Stomach smooth muscle (tissue), 2 donors: Measurements from ENCODE around the gene PPP3CA.
"Not testable (repeated sequence)": the region's sequence is repeated elsewhere in the genome, so short reads cannot be mapped to it uniquely, and the experiment has no call there.

Source experiments
- H3K27ac ChIP-seq: one replicate; pipeline ENCODE4 v1.7.0; 2013; ENCODE audit warnings: mild to moderate bottlenecking, low read length, inconsistent platforms
- H3K27me3 ChIP-seq, 2 donors: one replicate each; pipeline ENCODE4 v1.7.0; 2013; ENCODE audit warnings: low read length in 2 of 2; ENCODE audit not compliant: insufficient read depth in 2 of 2, control insufficient read depth in 1 of 2
- H3K36me3 ChIP-seq, 2 donors: one replicate each; pipeline ENCODE4 v1.7.0; 2013; ENCODE audit warnings: low read length in 2 of 2; ENCODE audit not compliant: control insufficient read depth in 2 of 2, insufficient read depth in 2 of 2
- H3K4me1 ChIP-seq: one replicate; pipeline ENCODE4 v1.7.0; 2013; ENCODE audit warnings: low read length; ENCODE audit not compliant: control insufficient read depth, insufficient read depth
- H3K4me3 ChIP-seq, 2 donors: one replicate each; pipeline ENCODE4 v1.7.0; 2013; ENCODE audit warnings: low read length in 2 of 2
- H3K9ac ChIP-seq, 2 donors: one replicate each; pipeline ENCODE4 v1.7.0; 2013; ENCODE audit warnings: low read length in 2 of 2, mild to moderate bottlenecking in 1 of 2
- H3K9me3 ChIP-seq, 2 donors: one replicate each; pipeline ENCODE4 v1.7.0; 2013; ENCODE audit warnings: low read length in 2 of 2; ENCODE audit not compliant: control insufficient read depth in 2 of 2
- donor health status: healthy.
- donor health status: Pancreatic carcinoma.

The PPP3CA gene

DNA sequence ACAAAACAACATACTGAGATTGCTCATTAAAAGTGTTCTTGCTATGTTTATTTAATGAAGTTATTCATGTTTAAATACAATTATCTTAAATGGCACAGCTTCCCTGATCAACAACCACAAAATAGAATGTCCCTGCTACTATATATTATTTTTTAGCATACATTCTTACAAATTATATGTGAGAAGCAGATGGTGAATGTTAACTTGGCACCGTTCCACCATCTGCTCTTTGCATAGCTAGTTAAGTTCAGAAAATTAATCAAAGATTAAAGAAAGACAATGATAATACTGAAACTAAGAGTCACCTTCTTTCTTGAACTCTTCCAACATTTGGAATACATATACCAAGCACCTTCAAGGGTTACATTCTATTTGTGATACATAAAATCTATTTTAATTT is 94.2 kb downstream of the PPP3CA start:
- Histone ChIP-seq H3K9me3 (no peaks in the 10 kb centered on the region), H3K9ac (no peak overlapping the region), H3K36me3 (no peaks in the 10 kb centered on the region), H3K27me3 (no peaks in the 10 kb centered on the region), H3K27ac (no peak overlapping the region), H3K4me3 (no peak overlapping the region), H3K4me1 (no peaks in the 10 kb centered on the region)

DNA sequence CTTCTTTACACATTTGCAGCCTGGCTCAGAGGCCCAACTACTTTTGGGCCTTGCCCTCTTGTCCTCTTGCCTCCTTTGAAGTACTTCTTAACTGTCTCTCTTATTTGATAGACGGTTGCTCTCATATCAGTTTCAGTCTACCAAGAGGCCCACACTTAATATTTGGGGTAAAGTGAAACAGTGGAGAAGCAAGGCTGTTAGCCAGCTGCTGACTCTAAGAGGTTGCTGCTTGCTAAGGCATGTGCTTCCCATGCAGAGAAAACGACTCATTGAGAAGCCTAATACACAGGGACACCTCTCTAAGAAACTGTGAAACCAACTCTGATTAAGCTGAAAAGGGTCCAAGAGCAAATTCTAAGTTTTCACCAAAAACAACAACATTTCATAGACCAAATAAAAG is 94.6 kb downstream of the PPP3CA start:
- Histone ChIP-seq H3K4me1 (no peaks in the 10 kb centered on the region), H3K9ac (no peak overlapping the region), H3K9me3 (no peaks in the 10 kb centered on the region), H3K36me3 (no peaks in the 10 kb centered on the region), H3K4me3 (no peak overlapping the region), H3K27me3 (no peaks in the 10 kb centered on the region), H3K27ac (no peak overlapping the region)

- H3K36me3 ChIP-seq = no peaks in the 10 kb centered on the region
- H3K4me1 ChIP-seq = no peaks in the 10 kb centered on the region
- no peak overlapping the region for H3K27ac ChIP-seq
- no peaks in the 10 kb centered on the region for H3K9me3 ChIP-seq
- H3K4me3 ChIP-seq = no peak overlapping the region
- no peaks in the 10 kb centered on the region for H3K27me3 ChIP-seq
- no peak overlapping the region for H3K9ac ChIP-seq
Observed at GRCh38 chr4:101251261-101251660, 96.1 kb downstream of the PPP3CA start.

GRCh38 chr4:101244349-101244748 is 103.0 kb downstream of the PPP3CA start:
- Histone ChIP-seq H3K27me3 (no peaks in the 10 kb centered on the region), H3K4me1 (no peaks in the 10 kb centered on the region)

DNA sequence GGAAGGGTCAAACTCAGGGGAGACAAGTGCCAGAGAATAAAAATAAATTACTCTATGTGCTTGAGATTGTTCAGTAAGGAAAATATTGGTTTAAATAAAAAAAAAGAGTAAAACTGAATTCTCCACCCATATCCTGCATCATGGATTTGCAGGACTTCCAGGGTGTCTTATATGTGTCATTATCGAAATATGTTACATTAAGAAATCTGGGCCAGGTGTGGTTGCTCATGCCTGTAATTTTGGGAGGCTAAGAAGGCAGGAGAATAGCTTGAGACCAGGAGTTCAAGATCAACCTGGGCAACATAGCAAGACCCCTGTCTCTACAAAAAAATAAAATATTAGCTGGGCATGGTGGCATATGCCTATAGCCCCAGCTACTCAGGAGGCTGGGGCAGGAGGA is 104.9 kb downstream of the PPP3CA start:
- H3K4me3 ChIP-seq = no peak overlapping the region
- no peaks in the 10 kb centered on the region for H3K36me3 ChIP-seq
- H3K9ac ChIP-seq = no peak overlapping the region
- no peaks in the 10 kb centered on the region for H3K27me3 ChIP-seq
- H3K9me3 ChIP-seq = no peaks in the 10 kb centered on the region
- H3K27ac ChIP-seq = no peak overlapping the region
- no peaks in the 10 kb centered on the region for H3K4me1 ChIP-seq

More at GRCh38 chr4:101244349-101244748, 103.0 kb downstream of the PPP3CA start:
- H3K27ac ChIP-seq = no peak overlapping the region
- H3K9ac ChIP-seq = no peak overlapping the region
- no peaks in the 10 kb centered on the region for H3K36me3 ChIP-seq
- H3K9me3 ChIP-seq = no peaks in the 10 kb centered on the region
- H3K4me3 ChIP-seq = no peak overlapping the region

- H3K9me3 ChIP-seq = no peaks in the 10 kb centered on the region
- H3K4me3 ChIP-seq = no peak overlapping the region
- no peak overlapping the region for H3K27ac ChIP-seq
- no peaks in the 10 kb centered on the region for H3K4me1 ChIP-seq
- H3K36me3 ChIP-seq = no peaks in the 10 kb centered on the region
- H3K27me3 ChIP-seq = no peaks in the 10 kb centered on the region
- no peak overlapping the region for H3K9ac ChIP-seq
Observed at GRCh38 chr4:101240099-101240498, 107.2 kb downstream of the PPP3CA start.

DNA sequence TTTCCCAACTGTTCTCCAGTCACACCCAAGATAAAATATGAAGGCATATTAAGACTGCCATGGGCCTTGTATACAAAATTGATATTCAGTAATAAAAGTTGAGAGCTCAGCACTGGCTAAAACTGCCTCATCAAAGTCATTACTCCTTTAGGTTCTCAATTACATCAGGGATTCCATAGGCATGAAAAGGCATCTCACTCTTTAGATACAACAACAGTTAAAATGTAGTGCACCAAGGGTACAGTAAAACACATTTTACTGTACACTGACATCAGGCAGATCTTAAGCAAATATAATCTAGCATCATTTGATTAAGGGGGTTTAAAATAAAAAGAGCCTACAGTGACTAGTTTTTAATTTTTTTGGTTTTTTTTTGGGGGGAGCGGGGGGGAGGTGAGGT is 107.7 kb downstream of the PPP3CA start:
- H3K4me1 ChIP-seq = no peaks in the 10 kb centered on the region
- H3K4me3 ChIP-seq = no peak overlapping the region
- H3K9me3 ChIP-seq = no peaks in the 10 kb centered on the region
- no peak overlapping the region for H3K27ac ChIP-seq
- H3K36me3 ChIP-seq = no peaks in the 10 kb centered on the region
- H3K9ac ChIP-seq = no peak overlapping the region
- H3K27me3 ChIP-seq = no peaks in the 10 kb centered on the region

- Histone ChIP-seq H3K9ac (no peak overlapping the region), H3K4me3 (no peak overlapping the region), H3K9me3 (no peaks in the 10 kb centered on the region), H3K36me3 (no peaks in the 10 kb centered on the region), H3K4me1 (no peaks in the 10 kb centered on the region), H3K27ac (no peak overlapping the region), H3K27me3 (no peaks in the 10 kb centered on the region)
Observed at GRCh38 chr4:101238706-101239105, 108.6 kb downstream of the PPP3CA start.

GRCh38 chr4:101237773-101238172 is 109.6 kb downstream of the PPP3CA start:
- H3K4me1 ChIP-seq = no peaks in the 10 kb centered on the region
- no peaks in the 10 kb centered on the region for H3K36me3 ChIP-seq
- no peak overlapping the region for H3K4me3 ChIP-seq
- H3K27me3 ChIP-seq = no peaks in the 10 kb centered on the region
- H3K27ac ChIP-seq = no peak overlapping the region
- H3K9ac ChIP-seq = no peak overlapping the region
- no peaks in the 10 kb centered on the region for H3K9me3 ChIP-seq

DNA sequence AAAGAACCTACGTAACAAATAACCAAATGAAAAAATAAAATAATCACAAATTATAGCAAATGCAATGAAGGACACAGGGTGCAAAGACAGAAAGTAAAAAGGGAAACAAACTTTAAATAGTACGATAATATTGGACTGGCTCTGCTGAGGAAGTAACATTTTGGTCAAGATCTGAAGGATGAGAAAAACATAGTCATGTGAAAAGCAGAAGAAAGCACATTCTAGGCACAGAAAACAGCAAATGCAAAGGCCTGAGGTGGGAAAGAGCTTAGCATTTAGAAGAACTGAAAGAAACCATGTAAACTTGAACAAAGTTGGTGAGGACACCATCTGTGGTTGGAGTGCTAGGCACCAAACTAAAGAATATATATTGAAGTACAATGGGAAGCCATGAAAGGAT is 111.2 kb downstream of the PPP3CA start:
- Histone ChIP-seq H3K9ac (no peak overlapping the region), H3K27ac (no peak overlapping the region), H3K36me3 (no peaks in the 10 kb centered on the region), H3K4me3 (no peak overlapping the region), H3K4me1 (no peaks in the 10 kb centered on the region), H3K27me3 (no peaks in the 10 kb centered on the region), H3K9me3 (no peaks in the 10 kb centered on the region)

DNA sequence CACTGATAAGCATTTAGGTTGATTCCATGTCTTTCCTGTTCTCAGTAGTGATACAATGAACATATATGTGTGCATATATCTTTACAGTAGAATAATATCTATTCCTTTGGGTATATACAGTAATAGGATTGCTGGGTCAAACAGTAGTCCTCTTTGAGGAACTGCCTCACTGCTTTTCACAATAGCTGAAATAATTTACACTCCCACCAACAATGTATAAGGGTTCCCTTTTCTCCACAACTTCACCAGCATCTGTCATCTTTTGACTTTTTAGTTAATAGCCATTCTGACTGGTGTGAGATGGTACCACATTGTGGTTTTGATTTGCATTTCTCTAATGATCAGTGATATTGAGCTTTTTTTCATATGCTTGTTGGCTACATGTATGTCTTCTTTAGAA is 113.2 kb downstream of the PPP3CA start:
- H3K27ac ChIP-seq, H3K4me1 ChIP-seq, H3K9ac ChIP-seq, H3K27me3 ChIP-seq, H3K9me3 ChIP-seq, H3K36me3 ChIP-seq, H3K4me3 ChIP-seq: not testable (repeated sequence)
